Right lobe of liver (tissue), 6 donors: ENCODE results near the gene FGD4. TPM values are rescaled to one million over a fixed set of nuclear protein-coding genes. Genes with fewer than 3 reads are reported as not detected.

Source experiments
- ATAC-seq, 4 donors: fragments of 200-7000 bp; cut with Tn5 transposase; one replicate each; pipeline ENCODE4 v1.9.1; 2020; ENCODE audit warnings: mild to moderate bottlenecking in 4 of 4, moderate library complexity in 4 of 4
- DNase-seq, 3 donors: peaks; one replicate each; pipeline ENCODE4 v3.0.0-alpha.2; 2020
- H3K27ac ChIP-seq, 3 donors: fragments of 200-600 bp; one replicate each; pipeline ENCODE4 v1.8.0; 2022
- H3K27me3 ChIP-seq, 2 donors: fragments of 200-600 bp; one replicate each; pipeline ENCODE4 v1.8.0; 2022
- H3K36me3 ChIP-seq, 4 donors: fragments of 200-600 bp; sonication (generic) in 1 of 4; one replicate each; pipeline versions ENCODE4 v1.5.1 to v1.8.0; 2017 to 2022; ENCODE audit warnings: control low read depth in 1 of 4
- H3K4me1 ChIP-seq, 4 donors: fragments of 200-600 bp; sonication (generic) in 1 of 4; one replicate each; pipeline versions ENCODE4 v1.5.1 to v1.8.0; 2017 to 2022; ENCODE audit warnings: control low read depth in 1 of 4
- H3K4me3 ChIP-seq, 3 donors: fragments of 200-600 bp; one replicate each; pipeline ENCODE4 v1.8.0; 2022
- H3K9me3 ChIP-seq, 4 donors: fragments of 200-600 bp; sonication (generic) in 1 of 4; one replicate each; pipeline versions ENCODE4 v1.5.1 to v1.8.0; 2017 to 2022; ENCODE audit warnings: control low read depth in 1 of 4
- POLR2A ChIP-seq: fragments of 450-650 bp; IDR thresholded peaks from one replicate; pipeline ENCODE4 v1.6.1; 2017; ENCODE audit warnings: antibody characterized with exemption, mild to moderate bottlenecking
- WGBS: methylation state at CpG from one replicate; pipeline ENCODE4 v1.1.6; 2018; ENCODE audit warnings: low coverage, low lambda C conversion rate; ENCODE audit not compliant: insufficient coverage; ENCODE audit errors: missing lambda C conversion rate; 5-methylcytosine and 5-hydroxymethylcytosine counted together
- intact Hi-C, 2 donors: fragments of 100-400 bp; cut with DNase I; formaldehyde crosslinking; loops; one replicate each; pipeline versions ENCODE4 v1.11.2 to v1.14.1; 2022
- total RNA-seq, 6 experiments: library from RNA; depleted of rRNA in 2 of 6; stranded (reverse); fragments of >200 nt in 2 of 6; fragmentation: NEBNext Ultra II Directional in 3 of 6; extraction: Animal tissue kit (Norgen Biotek cat#: 25700) in 3 of 6; gene quantifications; one replicate each; pipeline versions ENCODE4 v1.1.0 to v1.2.4, GENCODE V29; 2016 to 2023
- TF ChIP-seq, protein P1 (sequence below), 4 donors: fragments of 200-600 bp in 3 of 4; fragments of 450-650 bp in 1 of 4; IDR thresholded peaks; one replicate each; pipeline versions ENCODE4 v1.5.1 to v1.8.0; 2016 to 2022; ENCODE audit warnings: antibody characterized with exemption in 4 of 4, mild to moderate bottlenecking in 2 of 4
- donor health status: DM: no; HTN: yes; CAD: no.
- donor health status: DM: no; HTN: no; CAD: no.
- donor health status: DM: no; HTN: no; CAD: no.
- donor health status: DM: no; HTN: yes; CAD: no.
- donor health status: DM: no; HTN: yes; CAD: no.

The FGD4 gene
- total RNA-seq, 6 experiments from 2014 or later = 15.1 to 29.3 (median 20.3) TPM

DNA sequence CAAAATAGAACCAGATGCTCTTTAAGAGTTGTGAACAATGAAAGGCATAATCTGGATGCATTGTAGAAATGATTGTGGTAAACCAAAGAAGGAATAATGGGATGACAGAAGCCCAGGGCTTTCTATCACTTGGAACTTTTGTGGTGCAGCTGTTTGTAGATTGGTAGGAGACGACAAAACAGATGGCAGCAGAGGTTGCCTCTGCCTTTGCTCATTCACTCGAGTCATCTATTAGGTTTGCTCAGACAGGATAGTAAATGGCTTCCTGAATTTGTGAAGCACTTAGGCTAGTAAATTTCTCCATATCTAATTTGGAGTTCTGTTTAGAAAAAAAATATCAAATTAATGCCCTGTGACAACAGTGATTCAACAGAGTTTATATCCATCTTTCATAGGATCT lies 78.4 kb downstream of the FGD4 start:
- Histone ChIP-seq H3K4me3 (no peak overlapping the region), H3K9me3 (no peaks in the 10 kb centered on the region), H3K27ac (no peak overlapping the region), H3K36me3 (no peaks in the 10 kb centered on the region), H3K4me1 (peaks cover 0 to 13% (median 3%) of the 10 kb centered on the region in 4 donors), H3K27me3 (no peaks in the 10 kb centered on the region)
- no peak for ATAC-seq
- no peak for DNase-seq
- no peak for TF ChIP-seq POLR2A
- TF ChIP-seq, protein P1, sequence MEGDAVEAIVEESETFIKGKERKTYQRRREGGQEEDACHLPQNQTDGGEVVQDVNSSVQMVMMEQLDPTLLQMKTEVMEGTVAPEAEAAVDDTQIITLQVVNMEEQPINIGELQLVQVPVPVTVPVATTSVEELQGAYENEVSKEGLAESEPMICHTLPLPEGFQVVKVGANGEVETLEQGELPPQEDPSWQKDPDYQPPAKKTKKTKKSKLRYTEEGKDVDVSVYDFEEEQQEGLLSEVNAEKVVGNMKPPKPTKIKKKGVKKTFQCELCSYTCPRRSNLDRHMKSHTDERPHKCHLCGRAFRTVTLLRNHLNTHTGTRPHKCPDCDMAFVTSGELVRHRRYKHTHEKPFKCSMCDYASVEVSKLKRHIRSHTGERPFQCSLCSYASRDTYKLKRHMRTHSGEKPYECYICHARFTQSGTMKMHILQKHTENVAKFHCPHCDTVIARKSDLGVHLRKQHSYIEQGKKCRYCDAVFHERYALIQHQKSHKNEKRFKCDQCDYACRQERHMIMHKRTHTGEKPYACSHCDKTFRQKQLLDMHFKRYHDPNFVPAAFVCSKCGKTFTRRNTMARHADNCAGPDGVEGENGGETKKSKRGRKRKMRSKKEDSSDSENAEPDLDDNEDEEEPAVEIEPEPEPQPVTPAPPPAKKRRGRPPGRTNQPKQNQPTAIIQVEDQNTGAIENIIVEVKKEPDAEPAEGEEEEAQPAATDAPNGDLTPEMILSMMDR (IDR thresholded peaks at IDR 0.05) = no peak
- intact Hi-C loops = no loop called here
- 100% methylated on average over 1 of the region's 2 CpGs for WGBS

DNA sequence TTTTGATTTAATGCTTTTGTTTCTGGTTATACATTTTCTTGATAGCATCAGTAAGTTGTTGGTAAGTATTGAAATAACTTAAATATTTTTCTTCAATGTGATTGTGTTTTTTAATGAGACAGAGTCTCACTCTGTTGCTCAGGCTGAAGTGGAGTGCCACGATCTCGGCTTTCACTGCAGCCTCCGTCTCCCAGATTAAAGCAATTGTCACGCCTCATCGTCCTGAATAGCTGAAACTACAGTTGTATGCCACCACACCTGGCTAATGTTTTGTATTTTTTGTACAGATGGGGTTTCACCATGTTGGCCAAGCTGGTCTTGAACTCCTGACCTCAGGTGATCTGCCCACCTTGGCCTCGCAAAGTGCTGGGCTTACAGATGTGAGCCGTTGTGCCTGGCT lies 78.8 kb downstream of the FGD4 start:
- Histone ChIP-seq H3K27me3 (no peaks in the 10 kb centered on the region), H3K36me3 (no peaks in the 10 kb centered on the region), H3K4me1 (peaks cover 0 to 13% (median 3%) of the 10 kb centered on the region in 4 donors), H3K27ac (no peak overlapping the region), H3K4me3 (no peak overlapping the region), H3K9me3 (no peaks in the 10 kb centered on the region)
- intact Hi-C loops = no loop called here
- 94% methylated on average over 7 of the region's 7 CpGs for WGBS
- TF ChIP-seq, protein P1 (IDR thresholded peaks at IDR 0.05) = no peak
- TF ChIP-seq POLR2A = no peak
- DNase-seq (no peak), ATAC-seq (no peak)

DNA sequence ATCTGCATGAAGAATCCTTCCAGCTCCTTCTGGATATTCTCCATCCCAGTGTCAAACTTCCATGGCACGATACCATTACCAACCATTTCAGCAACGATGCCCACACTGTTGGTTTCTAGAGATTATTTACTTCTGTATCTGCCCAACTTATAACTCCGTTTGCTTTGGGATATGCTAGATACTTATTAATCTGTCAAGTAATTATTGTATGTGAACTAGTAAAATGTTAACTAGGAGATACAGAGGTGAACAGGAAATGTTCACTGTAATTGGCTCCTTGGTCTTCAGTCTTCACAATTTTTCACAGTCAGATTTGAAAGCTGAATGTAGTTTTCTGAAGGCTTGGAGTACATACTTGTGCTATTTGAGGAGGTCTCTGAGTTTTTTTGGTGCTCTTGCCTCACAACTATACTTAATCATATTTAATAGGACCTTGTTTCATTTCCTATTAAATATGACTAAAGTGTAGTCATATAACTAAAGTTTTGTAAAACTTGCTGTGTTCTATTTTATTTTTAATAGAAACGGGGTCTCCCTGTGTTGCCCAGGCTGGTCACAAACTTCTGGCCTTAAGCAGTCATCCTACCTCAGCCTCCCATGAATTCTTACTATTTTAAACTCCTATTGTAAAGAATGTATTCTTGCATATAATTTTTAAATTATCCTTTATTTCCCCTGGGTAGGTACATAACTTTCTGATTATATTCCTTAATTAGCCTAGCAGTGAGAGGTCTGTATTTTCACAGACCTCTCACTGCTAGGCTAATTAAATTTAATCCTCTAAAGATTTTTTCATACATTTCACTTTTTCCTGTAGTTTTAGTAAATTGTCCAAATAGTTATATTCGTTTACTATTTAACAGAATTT lies 79.7 kb downstream of the FGD4 start:
- peaks cover 0 to 13% (median 3%) of the 10 kb centered on the region in 4 donors for H3K4me1 ChIP-seq
- intact Hi-C loops = no loop called here
- no peaks in the 10 kb centered on the region for H3K9me3 ChIP-seq
- 44% methylated on average over 5 of the region's 5 CpGs for WGBS
- no peak overlapping the region for H3K4me3 ChIP-seq
- TF ChIP-seq, protein P1 (IDR thresholded peaks at IDR 0.05) = no peak
- TF ChIP-seq POLR2A = no peak
- H3K27ac ChIP-seq = peak overlapping the region in 1 of 3 donors; percentile 9
- DNase-seq (no peak), ATAC-seq (peak in 2 of 4 donors; percentile 26 to 70)
- no peaks in the 10 kb centered on the region for H3K27me3 ChIP-seq
- H3K36me3 ChIP-seq = no peaks in the 10 kb centered on the region

DNA sequence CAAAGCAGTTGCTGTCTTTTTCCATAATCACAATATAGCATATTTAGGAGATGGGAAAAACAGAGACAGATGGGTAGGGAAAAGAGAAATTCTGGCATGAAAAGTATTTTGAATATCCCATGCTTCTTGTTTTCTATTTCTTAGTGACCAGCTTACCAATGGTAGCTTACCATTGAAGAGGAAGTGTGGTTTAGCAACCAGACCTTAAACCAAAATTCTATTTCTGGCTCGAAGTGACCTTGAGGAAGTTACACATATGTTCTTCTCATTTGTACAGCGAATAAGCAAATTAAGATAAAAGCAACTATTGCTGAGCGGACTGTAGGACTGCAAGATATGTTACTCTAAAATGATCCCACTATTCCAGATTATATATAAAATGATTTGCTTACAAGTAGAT lies 82.9 kb downstream of the FGD4 start:
- intact Hi-C loops = no loop called here
- ATAC-seq = peak in 3 of 4 donors; percentile 13 to 44 (median 28)
- no peaks in the 10 kb centered on the region for H3K36me3 ChIP-seq
- H3K27me3 ChIP-seq = no peaks in the 10 kb centered on the region
- DNase-seq = no peak
- peaks cover 0 to 13% (median 3%) of the 10 kb centered on the region in 4 donors for H3K4me1 ChIP-seq
- no peaks in the 10 kb centered on the region for H3K9me3 ChIP-seq
- 50% methylated on average over 3 of the region's 3 CpGs for WGBS
- no peak overlapping the region for H3K4me3 ChIP-seq
- TF ChIP-seq POLR2A = no peak
- TF ChIP-seq, protein P1 (IDR thresholded peaks at IDR 0.05) = no peak
- H3K27ac ChIP-seq = no peak overlapping the region
